ENCODE measurements around the gene LHX1. TPM values are rescaled to one million over a fixed set of nuclear protein-coding genes. Genes with fewer than 3 reads are reported as not detected.
A peak's percentile ranks its signal among the peaks of the same experiment; 100 is the strongest.

LHX1 gene
- total RNA-seq, 1 donor from 2014 or later = 44.3 TPM

- Histone ChIP-seq H3K4me3 (ENCODE audit: low read depth, low read length) (no peak overlapping the region), H3K36me3 (ENCODE audit: control insufficient read depth, insufficient read depth, low read length) (no peaks in the 10 kb centered on the region), H3K27me3 (ENCODE audit: control insufficient read depth, insufficient read depth, low read length) (peaks cover 2% of the 10 kb centered on the region)
- TF ChIP-seq CTCF (IDR thresholded peaks at IDR 0.05; ENCODE audit: insufficient read depth, low read length, poor library complexity, severe bottlenecking) = no peak
- no peak for DNase-seq (ENCODE audit: low read depth)
These were observed 9.4 kb downstream of the LHX1 start for GRCh38 chr17:36946726-36947091.

GRCh38 chr17:36947922-36948716 lies 10.8 kb downstream of the LHX1 start:
- no peak for TF ChIP-seq CTCF (IDR thresholded peaks at IDR 0.05; ENCODE audit: insufficient read depth, low read length, poor library complexity, severe bottlenecking)
- DNase-seq (ENCODE audit: low read depth) = no peak
- Histone ChIP-seq H3K27me3 (ENCODE audit: control insufficient read depth, insufficient read depth, low read length) (peaks cover 2% of the 10 kb centered on the region), H3K36me3 (ENCODE audit: control insufficient read depth, insufficient read depth, low read length) (no peaks in the 10 kb centered on the region), H3K4me3 (ENCODE audit: low read depth, low read length) (peak overlapping the region; percentile 85)

- Histone ChIP-seq H3K36me3 (ENCODE audit: control insufficient read depth, insufficient read depth, low read length) (no peaks in the 10 kb centered on the region), H3K4me3 (ENCODE audit: low read depth, low read length) (peak within 1 kb of the TSS; percentile 85), H3K27me3 (ENCODE audit: control insufficient read depth, insufficient read depth, low read length) (peaks cover 2% of the 10 kb centered on the region)
- no peak for TF ChIP-seq CTCF (IDR thresholded peaks at IDR 0.05; ENCODE audit: insufficient read depth, low read length, poor library complexity, severe bottlenecking)
- no peak for DNase-seq (ENCODE audit: low read depth)
These were observed 11.6 kb downstream of the LHX1 start, which contains the start of gene AATF for GRCh38 chr17:36948717-36949460. Gene AATF (plus strand): TSS chr17:36948954. CDS start chr17:36949126, 172 bp downstream.

GRCh38 chr17:36949461-36949927 lies 12.2 kb downstream of the LHX1 start:
- H3K4me3 ChIP-seq (ENCODE audit: low read depth, low read length) = peak overlapping the region; percentile 85
- DNase-seq (ENCODE audit: low read depth) = no peak
- TF ChIP-seq CTCF (IDR thresholded peaks at IDR 0.05; ENCODE audit: insufficient read depth, low read length, poor library complexity, severe bottlenecking) = no peak
- no peaks in the 10 kb centered on the region for H3K36me3 ChIP-seq (ENCODE audit: control insufficient read depth, insufficient read depth, low read length)
- H3K27me3 ChIP-seq (ENCODE audit: control insufficient read depth, insufficient read depth, low read length) = peaks cover 2% of the 10 kb centered on the region

- no peak for DNase-seq (ENCODE audit: low read depth)
- Histone ChIP-seq H3K4me3 (ENCODE audit: low read depth, low read length) (peak overlapping the region; percentile 85), H3K27me3 (ENCODE audit: control insufficient read depth, insufficient read depth, low read length) (peaks cover 2% of the 10 kb centered on the region), H3K36me3 (ENCODE audit: control insufficient read depth, insufficient read depth, low read length) (no peaks in the 10 kb centered on the region)
- no peak for TF ChIP-seq CTCF (IDR thresholded peaks at IDR 0.05; ENCODE audit: insufficient read depth, low read length, poor library complexity, severe bottlenecking)
These were observed 12.8 kb downstream of the LHX1 start for GRCh38 chr17:36950027-36950426.
